H1 (cell line): ENCODE results near the gene MEN1. TPM values are rescaled to one million over a fixed set of nuclear protein-coding genes. Genes with fewer than 3 reads are reported as not detected.

ENCODE experiments used
- CTCF ChIA-PET: fragments of 300-600 bp; sonication (Branson Sonifier 250); formaldehyde crosslinking; loops from one replicate; lab custom pipeline; 2021; ENCODE audit not compliant: partially characterized antibody; lab: Charles Lee
- POLR2A ChIA-PET: fragments of 300-600 bp; sonication (Branson Sonifier 250); formaldehyde crosslinking; loops from one replicate; lab custom pipeline; 2021; ENCODE audit warnings: inconsistent platforms; ENCODE audit not compliant: partially characterized antibody; lab: Charles Lee
- DNase-seq, 2 experiments: peaks; one replicate each; pipeline versions ENCODE4 v3.0.0 to v3.0.0-alpha.2; 2010 to 2022; ENCODE audit warnings: low spot score in 2 of 2, low read depth in 1 of 2, mixed read lengths in 1 of 2
- FAIRE-seq: peaks from 2 replicates; lab custom pipeline; 2011; peaks lifted over from hg19 to GRCh38; lab: Jason Lieb, UNC
- H2AFZ ChIP-seq: 2 replicates; pipeline ENCODE4 v1.8.1; 2012; ENCODE audit warnings: low read length, inconsistent platforms
- H2AK5ac ChIP-seq: 2 replicates; pipeline ENCODE4 v1.6.1; 2013; ENCODE audit warnings: low read depth, low read length
- H2BK120ac ChIP-seq: replicated peaks from 2 replicates; pipeline ENCODE3; 2013; ENCODE audit warnings: low read depth, low read length, inconsistent platforms
- H2BK12ac ChIP-seq: 2 replicates; pipeline ENCODE4 v1.6.1; 2013; ENCODE audit warnings: low read depth, low read length
- H2BK15ac ChIP-seq: 2 replicates; pipeline ENCODE4 v1.6.1; 2013; ENCODE audit warnings: low read length
- H2BK20ac ChIP-seq: 2 replicates; pipeline ENCODE4 v1.6.1; 2013; ENCODE audit warnings: low read length
- H2BK5ac ChIP-seq: 2 replicates; pipeline ENCODE4 v1.6.1; 2013; ENCODE audit warnings: low read depth, low read length
- H3K14ac ChIP-seq: 2 replicates; pipeline ENCODE4 v1.6.1; 2013; ENCODE audit warnings: inconsistent platforms; ENCODE audit not compliant: insufficient read length
- H3K18ac ChIP-seq: 2 replicates; pipeline ENCODE4 v1.6.1; 2013; ENCODE audit warnings: low read length; ENCODE audit errors: extremely low read depth
- H3K23ac ChIP-seq: 2 replicates; pipeline ENCODE4 v1.6.1; 2013; ENCODE audit warnings: inconsistent platforms; ENCODE audit not compliant: insufficient read length
- H3K23me2 ChIP-seq: 2 replicates; pipeline ENCODE4 v1.6.1; 2013; ENCODE audit warnings: low read depth, low read length
- H3K27ac ChIP-seq: 2 replicates; pipeline ENCODE4 v1.6.1; 2011; ENCODE audit warnings: low read depth, low read length, inconsistent platforms
- H3K27me3 ChIP-seq, 4 experiments: replicated peaks in 1 of 4; 1 replicate in 1 of 4; 2 replicates in 3 of 4; pipeline versions ENCODE4 v1.6.1 to v1.8.1; 2011 to 2013; ENCODE audit warnings: low read length in 3 of 4, mild to moderate bottlenecking in 3 of 4, inconsistent platforms in 2 of 4, mixed read lengths in 2 of 4, moderate library complexity in 1 of 4; ENCODE audit not compliant: control insufficient read depth in 3 of 4, insufficient read depth in 3 of 4; ENCODE audit errors: extremely low read depth in 1 of 4
- H3K36me3 ChIP-seq, 4 experiments: 2 replicates each; pipeline versions ENCODE4 v1.6.1 to v1.8.1; 2011 to 2013; ENCODE audit warnings: mild to moderate bottlenecking in 4 of 4, low read length in 3 of 4, moderate library complexity in 2 of 4, control low read depth in 1 of 4, inconsistent platforms in 1 of 4; ENCODE audit not compliant: insufficient read depth in 4 of 4, control insufficient read depth in 2 of 4
- H3K4ac ChIP-seq: replicated peaks from 2 replicates; pipeline ENCODE3; 2013; ENCODE audit warnings: low read length, low read depth, mixed read lengths, inconsistent platforms; ENCODE audit not compliant: insufficient read length
- H3K4me1 ChIP-seq, 4 experiments: replicated peaks in 1 of 4; 1 replicate in 1 of 4; 2 replicates in 3 of 4; pipeline versions ENCODE4 v1.6.1 to v1.8.1; 2011 to 2013; ENCODE audit warnings: low read length in 3 of 4, inconsistent platforms in 2 of 4, mixed read lengths in 1 of 4; ENCODE audit not compliant: insufficient read depth in 4 of 4, control insufficient read depth in 3 of 4
- H3K4me2 ChIP-seq, 2 experiments: 2 replicates each; pipeline versions ENCODE4 v1.6.1 to v1.8.1; 2011 to 2013; ENCODE audit warnings: low read depth in 2 of 2, low read length in 2 of 2, control low read depth in 1 of 2, inconsistent platforms in 1 of 2, mild to moderate bottlenecking in 1 of 2; ENCODE audit not compliant: insufficient read depth in 1 of 2
- H3K4me3 ChIP-seq, 4 experiments: fragments of 200-600, 300-600 bp in 1 of 4; sonication (generic), shearing (Covaris generic), sonication (Bioruptor Twin) in 1 of 4; 2 replicates each; pipeline versions ENCODE4 v1.5.1 to v1.8.1; 2011 to 2016; ENCODE audit warnings: low read length in 4 of 4, low read depth in 3 of 4, control low read depth in 2 of 4, inconsistent platforms in 2 of 4, mild to moderate bottlenecking in 2 of 4, mixed read lengths in 1 of 4, moderate library complexity in 1 of 4; ENCODE audit not compliant: insufficient read depth in 2 of 4; ENCODE audit errors: extremely low read depth in 1 of 4
- H3K56ac ChIP-seq: replicated peaks from 2 replicates; pipeline ENCODE3; 2013; ENCODE audit warnings: low read depth, mild to moderate bottlenecking, mixed read lengths, low read length, inconsistent platforms; ENCODE audit not compliant: insufficient read length
- H3K79me1 ChIP-seq: 2 replicates; pipeline ENCODE4 v1.6.1; 2013; ENCODE audit warnings: low read depth, low read length, control low read depth
- H3K79me2 ChIP-seq, 2 experiments: 2 replicates each; pipeline versions ENCODE4 v1.6.1 to v1.8.1; 2012 to 2013; ENCODE audit warnings: low read length in 2 of 2, mild to moderate bottlenecking in 2 of 2, inconsistent platforms in 1 of 2; ENCODE audit not compliant: insufficient read depth in 2 of 2, control insufficient read depth in 1 of 2
- H3K9ac ChIP-seq, 4 experiments: replicated peaks in 1 of 4; 1 replicate in 1 of 4; 2 replicates in 3 of 4; pipeline versions ENCODE4 v1.6.1 to v1.8.1; 2011 to 2013; ENCODE audit warnings: low read depth in 3 of 4, low read length in 3 of 4, control low read depth in 2 of 4, mild to moderate bottlenecking in 2 of 4, moderate library complexity in 2 of 4, inconsistent platforms in 1 of 4; ENCODE audit errors: extremely low read depth in 1 of 4
- H3K9me3 ChIP-seq, 2 experiments: 2 replicates each; pipeline versions ENCODE4 v1.6.1 to v1.8.1; 2012 to 2013; ENCODE audit warnings: mild to moderate bottlenecking in 2 of 2, moderate library complexity in 2 of 2, control low read depth in 1 of 2, inconsistent platforms in 1 of 2, low read depth in 1 of 2, low read length in 1 of 2, mixed read lengths in 1 of 2; ENCODE audit not compliant: insufficient read depth in 2 of 2
- H4K20me1 ChIP-seq, 2 experiments: replicated peaks in 1 of 2; 2 replicates each; pipeline versions ENCODE3 to v1.8.1; 2011 to 2013; ENCODE audit warnings: inconsistent platforms in 2 of 2, low read length in 2 of 2, mild to moderate bottlenecking in 1 of 2; ENCODE audit not compliant: insufficient read depth in 2 of 2, control insufficient read depth in 1 of 2
- H4K5ac ChIP-seq: 2 replicates; pipeline ENCODE4 v1.6.1; 2013; ENCODE audit warnings: low read length, low read depth, mixed read lengths, inconsistent platforms; ENCODE audit not compliant: insufficient read length
- H4K8ac ChIP-seq: 2 replicates; pipeline ENCODE4 v1.8.0; 2013; ENCODE audit warnings: mild to moderate bottlenecking, moderate library complexity, low read length, inconsistent platforms; ENCODE audit not compliant: insufficient read depth; ENCODE audit errors: extremely low read depth
- H4K91ac ChIP-seq: replicated peaks from 2 replicates; pipeline ENCODE3; 2013; ENCODE audit warnings: low read length, mixed read lengths, inconsistent platforms; ENCODE audit not compliant: insufficient read length
- POLR2AphosphoS5 ChIP-seq: IDR thresholded peaks from 2 replicates; pipeline ENCODE4 v1.6.1; 2011; ENCODE audit warnings: low read depth, low read length
- POU5F1 ChIP-seq: IDR thresholded peaks from 2 replicates; pipeline ENCODE4 v1.6.1; 2011; ENCODE audit warnings: low read depth, mild to moderate bottlenecking, low read length, moderate library complexity
- WGBS, 2 experiments: shearing (Covaris generic) in 1 of 2; methylation state at CpG; one replicate each; pipeline versions ENCODE4 v1.1.6 to v1.1.7; 2013 to 2015; ENCODE audit warnings: low lambda C conversion rate in 2 of 2, mixed read lengths in 2 of 2, inconsistent platforms in 1 of 2, low coverage in 1 of 2, missing lambda C conversion rate in 1 of 2; ENCODE audit not compliant: insufficient replicate concordance in 2 of 2, insufficient coverage in 1 of 2, insufficient read length in 1 of 2; ENCODE audit errors: extremely low coverage in 1 of 2, missing lambda C conversion rate in 1 of 2; 5-methylcytosine and 5-hydroxymethylcytosine counted together
- polyA plus RNA-seq, 7 experiments: library from polyadenylated mRNA; depleted of rRNA in 3 of 7; stranded (reverse) in 5 of 7; unstranded in 2 of 7; fragments of >200 nt in 5 of 7; fragments of 200-250 nt in 2 of 7; gene quantifications; 1 replicate in 5 of 7; 2 replicates in 1 of 7; 4 replicates in 1 of 7; pipeline versions ENCODE4 v1.2.1 to v1.2.3, GENCODE V29; 2011 to 2013; ENCODE audit warnings: missing spikeins in 2 of 7, mixed read lengths in 2 of 7
- total RNA-seq: library from RNA; stranded (reverse); fragmentation: NEBNext Ultra II Directional; extraction: Animal tissue kit (Norgen Biotek cat#: 25700); gene quantifications from 2 replicates; pipeline ENCODE4 v1.2.1, GENCODE V29; 2021

MEN1 gene
- total and polyA plus RNA-seq, 2 of the 8 experiments (the other 6 are each of a cell fraction or from before 2014, with no cell fraction given): 47.2 to 56.3 TPM

DNA sequence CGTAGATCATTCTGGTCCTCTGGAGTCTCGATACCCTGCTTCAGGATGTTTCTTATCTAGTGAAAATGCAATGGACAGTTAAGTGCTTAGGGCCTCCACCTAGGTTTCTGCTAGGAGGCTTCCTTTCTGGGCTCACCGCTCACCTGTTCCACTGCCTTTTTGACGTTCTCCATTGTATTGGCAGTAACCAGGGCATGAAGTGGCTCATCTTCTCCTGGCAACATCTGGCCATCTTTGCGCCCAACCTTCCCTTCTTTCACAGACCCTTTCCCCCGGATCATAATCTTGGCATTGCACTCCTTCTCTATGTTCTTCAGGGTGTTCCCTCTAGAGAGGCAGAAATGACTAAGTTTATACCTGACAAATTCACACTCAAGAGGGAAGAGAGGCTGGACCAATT lies 41.1 kb downstream of the MEN1 start:
- H2BK12ac ChIP-seq: no peak overlapping the region
- H3K9ac ChIP-seq: no peak overlapping the region
- peaks cover 6% of the 10 kb centered on the region for H3K79me1 ChIP-seq
- no peak overlapping the region for H3K4me3 ChIP-seq
- H4K91ac ChIP-seq: no peak overlapping the region
- peaks cover 35 to 49% of the 10 kb centered on the region in 2 experiments for H4K20me1 ChIP-seq
- ChIA-PET CTCF (interaction anchor here (23.6 kb wide), 1 partner anchor 24 kb away, joined by 376 read pairs; the partner anchor contains the start of gene RASGRP2), POLR2A (interaction anchor here (1.4 to 42.9 kb wide), 4 partner anchors 4 to 32 kb away, joined by 3 to 1087 read pairs (median 546); partner anchors contain the start of genes PYGM, RASGRP2 and SF1)
- no peak overlapping the region for H2BK120ac ChIP-seq
- no peak overlapping the region for H3K23ac ChIP-seq
- no peaks in the 10 kb centered on the region for H3K9me3 ChIP-seq
- no peaks in the 10 kb centered on the region; a peak in 1 of 7 replicates for H3K27me3 ChIP-seq
- no peak for DNase-seq
- H3K4ac ChIP-seq: no peak overlapping the region
- peaks cover 11 to 54% of the 10 kb centered on the region in 2 experiments for H3K79me2 ChIP-seq
- no peak overlapping the region for H2AK5ac ChIP-seq
- no peak overlapping the region for H2BK15ac ChIP-seq
- peak; percentile 57 for TF ChIP-seq POLR2AphosphoS5
- TF ChIP-seq POU5F1: no peak
- no peak overlapping the region for H3K27ac ChIP-seq
- H3K36me3 ChIP-seq: peaks cover 66 to 100% (median 92%) of the 10 kb centered on the region in 4 experiments
- H3K14ac ChIP-seq: no peak overlapping the region
- H3K18ac ChIP-seq: no peak overlapping the region
- H4K5ac ChIP-seq: no peak overlapping the region
- no peak overlapping the region for H2BK20ac ChIP-seq
- no peak for FAIRE-seq
- H3K4me2 ChIP-seq: no peak overlapping the region
- peaks cover 7 to 26% (median 21%) of the 10 kb centered on the region in 4 experiments for H3K4me1 ChIP-seq
- H2BK5ac ChIP-seq: no peak overlapping the region
- H2AFZ ChIP-seq: no peak overlapping the region
- WGBS, 2 experiments: 97% methylated on average over 6 of the region's 6 CpGs; no CpG with 5 or more reads in 1 of the 2 experiments
- H4K8ac ChIP-seq: no peak overlapping the region
- H3K56ac ChIP-seq: no peak overlapping the region
- no peaks in the 10 kb centered on the region for H3K23me2 ChIP-seq
